D721Med (cell line): ENCODE measurements around the gene CDC42BPB.
"Not testable (repeated sequence)": the region's sequence is repeated elsewhere in the genome, so short reads cannot be mapped to it uniquely, and the experiment has no call there.

ENCODE experiments used
- DNase-seq: peaks from one replicate; pipeline ENCODE4 v3.0.0; 2011; ENCODE audit warnings: low spot score; ENCODE audit not compliant: insufficient read length
- FAIRE-seq: peaks from 2 replicates; lab custom pipeline; 2011; peaks lifted over from hg19 to GRCh38; lab: Jason Lieb, UNC
- CTCF ChIP-seq: IDR thresholded peaks from 2 replicates; pipeline ENCODE4 v1.5.1; 2012; ENCODE audit warnings: mild to moderate bottlenecking, control low read depth; ENCODE audit not compliant: insufficient read depth; ENCODE audit errors: missing control alignments

CDC42BPB gene

GRCh38 chr14:103028161-103028767 lies 29.1 kb downstream of the CDC42BPB start:
- FAIRE-seq (no peak), DNase-seq (no peak)
- TF ChIP-seq CTCF = no peak

GRCh38 chr14:103027451-103027850 lies 29.9 kb downstream of the CDC42BPB start:
- DNase-seq (no peak), FAIRE-seq (no peak)
- TF ChIP-seq CTCF = no peak

DNA sequence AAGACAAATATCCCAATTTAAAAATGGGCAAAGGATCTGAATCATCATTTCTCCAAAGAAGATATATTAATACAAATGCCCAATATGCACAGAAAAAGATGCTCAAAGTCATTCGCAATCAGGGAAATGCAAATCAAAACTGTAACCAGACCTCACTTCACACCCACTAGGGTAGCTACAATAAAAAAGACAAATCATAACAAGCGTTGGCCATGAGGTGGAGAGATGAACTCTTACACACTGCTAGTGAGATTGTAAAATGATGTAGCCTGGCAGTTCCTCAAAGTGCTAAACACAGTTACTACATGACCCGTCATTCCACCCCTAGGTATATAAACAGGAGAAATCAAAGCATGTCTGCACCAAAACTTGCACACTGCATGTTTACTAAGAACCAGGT lies 30.4 kb downstream of the CDC42BPB start:
- DNase-seq (no peak), FAIRE-seq (no peak)
- no peak for TF ChIP-seq CTCF

DNA sequence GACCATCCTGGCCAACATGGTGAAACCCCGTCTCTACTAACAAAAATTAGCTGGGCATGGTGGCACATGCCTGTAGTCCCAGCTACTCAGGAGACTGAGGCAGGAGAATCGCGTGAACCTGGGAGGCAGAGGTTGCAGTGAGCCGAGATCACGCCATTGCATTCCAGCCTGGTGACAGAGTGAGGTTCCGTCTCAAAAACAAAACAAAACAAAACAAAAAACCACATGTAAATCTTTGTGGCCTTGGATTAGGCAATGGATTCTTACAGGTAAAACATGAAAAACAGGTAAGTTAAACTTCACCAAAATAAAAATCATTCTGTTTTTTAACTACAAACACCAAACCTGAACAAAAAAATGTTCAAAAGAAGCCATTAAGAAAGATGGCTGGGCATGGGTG lies 31.2 kb downstream of the CDC42BPB start:
- FAIRE-seq = not testable (repeated sequence)

GRCh38 chr14:103023881-103024473 lies 33.4 kb downstream of the CDC42BPB start:
- DNase-seq (no peak), FAIRE-seq (no peak)
- no peak for TF ChIP-seq CTCF

More for the DNA sequence above, 31.2 kb downstream of the CDC42BPB start:
- not testable (repeated sequence) for DNase-seq

- no peak for FAIRE-seq
- DNase-seq = no peak
- TF ChIP-seq CTCF = no peak
Observed at GRCh38 chr14:103022685-103023044, 34.7 kb downstream of the CDC42BPB start.

GRCh38 chr14:103022002-103022684 lies 35.2 kb downstream of the CDC42BPB start:
- DNase-seq (no peak), FAIRE-seq (no peak)
- TF ChIP-seq CTCF = no peak
